Measurements from ENCODE around the gene CAPRIN1. TPM values are rescaled to one million over a fixed set of nuclear protein-coding genes. Genes with fewer than 3 reads are reported as not detected.

CAPRIN1 gene
- total RNA-seq, 1 experiment from 2014 or later = 1,470 TPM

GRCh38 chr11:34111722-34112270 is 60.3 kb downstream of the CAPRIN1 start:
- no peak for DNase-seq (ENCODE audit: low spot score)
- Histone ChIP-seq H3K4me3 (ENCODE audit: low read depth, low read length, poor library complexity, severe bottlenecking) (no peak overlapping the region), H3K27me3 (replicated peaks; ENCODE audit: insufficient read depth, low read depth, low read length, poor library complexity) (no peaks in the 10 kb centered on the region), H3K36me3 (ENCODE audit: insufficient read depth, low read length, poor library complexity, severe bottlenecking) (peaks cover 93% of the 10 kb centered on the region), H3K27ac (ENCODE audit: low read depth, low read length, poor library complexity, severe bottlenecking) (no peak overlapping the region), H3K9me3 (ENCODE audit: low read depth, low read length, poor library complexity, severe bottlenecking) (no peaks in the 10 kb centered on the region), H3K4me1 (ENCODE audit: insufficient read depth, low read length, poor library complexity, severe bottlenecking) (peaks cover 17% of the 10 kb centered on the region)
- TF ChIP-seq EZH2 (IDR thresholded peaks at IDR 0.05; ENCODE audit: borderline replicate concordance, low read depth, low read length, poor library complexity, severe bottlenecking) = no peak
- TF ChIP-seq, protein P1, sequence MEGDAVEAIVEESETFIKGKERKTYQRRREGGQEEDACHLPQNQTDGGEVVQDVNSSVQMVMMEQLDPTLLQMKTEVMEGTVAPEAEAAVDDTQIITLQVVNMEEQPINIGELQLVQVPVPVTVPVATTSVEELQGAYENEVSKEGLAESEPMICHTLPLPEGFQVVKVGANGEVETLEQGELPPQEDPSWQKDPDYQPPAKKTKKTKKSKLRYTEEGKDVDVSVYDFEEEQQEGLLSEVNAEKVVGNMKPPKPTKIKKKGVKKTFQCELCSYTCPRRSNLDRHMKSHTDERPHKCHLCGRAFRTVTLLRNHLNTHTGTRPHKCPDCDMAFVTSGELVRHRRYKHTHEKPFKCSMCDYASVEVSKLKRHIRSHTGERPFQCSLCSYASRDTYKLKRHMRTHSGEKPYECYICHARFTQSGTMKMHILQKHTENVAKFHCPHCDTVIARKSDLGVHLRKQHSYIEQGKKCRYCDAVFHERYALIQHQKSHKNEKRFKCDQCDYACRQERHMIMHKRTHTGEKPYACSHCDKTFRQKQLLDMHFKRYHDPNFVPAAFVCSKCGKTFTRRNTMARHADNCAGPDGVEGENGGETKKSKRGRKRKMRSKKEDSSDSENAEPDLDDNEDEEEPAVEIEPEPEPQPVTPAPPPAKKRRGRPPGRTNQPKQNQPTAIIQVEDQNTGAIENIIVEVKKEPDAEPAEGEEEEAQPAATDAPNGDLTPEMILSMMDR (conservative IDR thresholded peaks at IDR 0.05; ENCODE audit: low read depth, low read length) = no peak
- intact Hi-C loops (cut with micrococcal nuclease; ENCODE audit: unreplicated experiment) = no loop called here
- POLR2A ChIA-PET (ENCODE audit: low non-redundant PET) = no interaction called here
- CTCF ChIA-PET = no interaction called here
- no TSS peak for BruUV-seq (replicated peaks)

DNA sequence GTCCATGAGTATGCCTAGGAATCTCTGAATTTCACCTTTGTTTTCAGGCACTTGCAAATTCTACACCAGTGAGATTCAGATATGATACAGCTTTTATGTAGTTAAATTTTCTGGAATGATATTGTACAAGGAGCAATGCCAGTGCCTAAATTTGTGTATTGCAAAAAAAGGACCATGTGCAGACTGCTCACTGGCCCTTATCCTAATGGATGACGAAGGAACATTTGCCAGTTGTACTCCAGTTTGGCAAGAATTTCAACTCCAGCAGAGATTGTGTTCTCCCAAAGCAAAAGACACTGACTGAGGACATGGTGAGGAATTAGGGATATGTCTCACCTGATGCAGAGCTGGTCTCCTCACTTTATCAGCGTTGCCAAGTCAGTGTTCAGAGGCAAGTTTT is 62.5 kb downstream of the CAPRIN1 start:
- POLR2A ChIA-PET (ENCODE audit: low non-redundant PET) = no interaction called here
- Histone ChIP-seq H3K27ac (ENCODE audit: low read depth, low read length, poor library complexity, severe bottlenecking) (no peak overlapping the region), H3K4me3 (ENCODE audit: low read depth, low read length, poor library complexity, severe bottlenecking) (no peak overlapping the region), H3K4me1 (ENCODE audit: insufficient read depth, low read length, poor library complexity, severe bottlenecking) (peaks cover 10% of the 10 kb centered on the region), H3K36me3 (ENCODE audit: insufficient read depth, low read length, poor library complexity, severe bottlenecking) (peaks cover 96% of the 10 kb centered on the region), H3K9me3 (ENCODE audit: low read depth, low read length, poor library complexity, severe bottlenecking) (no peaks in the 10 kb centered on the region), H3K27me3 (replicated peaks; ENCODE audit: insufficient read depth, low read depth, low read length, poor library complexity) (no peaks in the 10 kb centered on the region)
- no peak for TF ChIP-seq EZH2 (IDR thresholded peaks at IDR 0.05; ENCODE audit: borderline replicate concordance, low read depth, low read length, poor library complexity, severe bottlenecking)
- TF ChIP-seq, protein P1 (conservative IDR thresholded peaks at IDR 0.05; ENCODE audit: low read depth, low read length) = no peak
- CTCF ChIA-PET = no interaction called here
- intact Hi-C loops (cut with micrococcal nuclease; ENCODE audit: unreplicated experiment) = no loop called here
- DNase-seq (ENCODE audit: low spot score) = no peak
- BruUV-seq (replicated peaks) = no TSS peak

DNA sequence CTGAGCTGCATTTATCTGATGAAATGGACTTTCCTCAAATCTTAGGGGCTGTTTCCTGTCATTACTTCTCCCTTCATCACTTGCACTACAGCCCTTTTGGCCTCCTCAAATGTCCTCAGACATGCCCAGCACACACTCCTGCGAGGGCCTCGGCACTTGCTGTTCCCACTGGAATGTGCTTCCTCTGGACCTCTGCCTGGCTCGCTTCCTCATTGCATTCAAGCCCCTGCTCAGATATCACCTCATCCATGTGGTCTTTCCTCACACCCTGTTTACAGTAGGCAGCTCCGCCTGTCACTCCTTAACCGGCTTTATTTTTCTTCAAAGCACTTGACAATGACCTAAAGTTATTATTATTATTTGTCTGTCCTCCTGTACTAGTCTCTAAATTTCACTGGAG is 62.9 kb downstream of the CAPRIN1 start:
- ChIA-PET POLR2A (ENCODE audit: low non-redundant PET) (no interaction called here), CTCF (no interaction called here)
- no peak for DNase-seq (ENCODE audit: low spot score)
- no TSS peak for BruUV-seq (replicated peaks)
- Histone ChIP-seq H3K4me3 (ENCODE audit: low read depth, low read length, poor library complexity, severe bottlenecking) (no peak overlapping the region), H3K4me1 (ENCODE audit: insufficient read depth, low read length, poor library complexity, severe bottlenecking) (peaks cover 10% of the 10 kb centered on the region), H3K36me3 (ENCODE audit: insufficient read depth, low read length, poor library complexity, severe bottlenecking) (peaks cover 96% of the 10 kb centered on the region), H3K27ac (ENCODE audit: low read depth, low read length, poor library complexity, severe bottlenecking) (no peak overlapping the region), H3K27me3 (replicated peaks; ENCODE audit: insufficient read depth, low read depth, low read length, poor library complexity) (no peaks in the 10 kb centered on the region), H3K9me3 (ENCODE audit: low read depth, low read length, poor library complexity, severe bottlenecking) (no peaks in the 10 kb centered on the region)
- no peak for TF ChIP-seq EZH2 (IDR thresholded peaks at IDR 0.05; ENCODE audit: borderline replicate concordance, low read depth, low read length, poor library complexity, severe bottlenecking)
- TF ChIP-seq, protein P1 (conservative IDR thresholded peaks at IDR 0.05; ENCODE audit: low read depth, low read length) = no peak
- intact Hi-C loops (cut with micrococcal nuclease; ENCODE audit: unreplicated experiment) = no loop called here
